Measurements from ENCODE around the gene RGS2.

GRCh38 chr1:192817246-192817645, 8.4 kb downstream of the RGS2 start:
- no peak for TF ChIP-seq CTCF (IDR thresholded peaks at IDR 0.05; ENCODE audit: insufficient read depth, low read length, poor library complexity, severe bottlenecking)
- no peak for TF ChIP-seq EZH2phosphoT487 (conservative IDR thresholded peaks at IDR 0.05; ENCODE audit: low read length)
